C4-2B (cell line): ENCODE measurements around the gene NID2.

Source experiments
- ZFX ChIP-seq: fragments of 450-650 bp; IDR thresholded peaks from 2 replicates; pipeline ENCODE4 v1.6.1; 2017
- TF ChIP-seq, protein P1 (sequence below): fragments of 450-650 bp; conservative IDR thresholded peaks from 2 replicates; pipeline ENCODE4 v1.5.1; 2017; ENCODE audit warnings: mild to moderate bottlenecking

DNA sequence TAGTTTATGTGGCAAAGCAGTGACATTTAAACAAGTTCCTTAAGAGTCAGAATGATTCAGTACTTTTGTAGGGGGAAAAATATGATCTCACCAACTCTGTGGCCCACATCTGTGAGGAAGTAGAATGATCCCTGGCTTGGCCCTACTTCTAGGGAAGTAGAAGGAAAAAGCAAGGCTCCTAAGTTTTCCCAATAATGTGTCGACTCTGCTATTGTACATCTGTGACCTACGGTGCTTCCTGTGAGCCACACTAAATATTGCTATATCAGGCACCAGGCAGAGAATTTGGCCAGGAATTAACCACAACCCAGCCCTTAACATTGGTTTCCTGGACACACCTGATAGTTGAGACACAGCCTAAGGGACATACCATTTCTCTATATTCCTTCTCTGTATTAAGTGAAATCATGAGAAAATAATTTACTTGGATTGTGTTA is 9.3 kb upstream of the NID2 start:
- TF ChIP-seq, protein P1, sequence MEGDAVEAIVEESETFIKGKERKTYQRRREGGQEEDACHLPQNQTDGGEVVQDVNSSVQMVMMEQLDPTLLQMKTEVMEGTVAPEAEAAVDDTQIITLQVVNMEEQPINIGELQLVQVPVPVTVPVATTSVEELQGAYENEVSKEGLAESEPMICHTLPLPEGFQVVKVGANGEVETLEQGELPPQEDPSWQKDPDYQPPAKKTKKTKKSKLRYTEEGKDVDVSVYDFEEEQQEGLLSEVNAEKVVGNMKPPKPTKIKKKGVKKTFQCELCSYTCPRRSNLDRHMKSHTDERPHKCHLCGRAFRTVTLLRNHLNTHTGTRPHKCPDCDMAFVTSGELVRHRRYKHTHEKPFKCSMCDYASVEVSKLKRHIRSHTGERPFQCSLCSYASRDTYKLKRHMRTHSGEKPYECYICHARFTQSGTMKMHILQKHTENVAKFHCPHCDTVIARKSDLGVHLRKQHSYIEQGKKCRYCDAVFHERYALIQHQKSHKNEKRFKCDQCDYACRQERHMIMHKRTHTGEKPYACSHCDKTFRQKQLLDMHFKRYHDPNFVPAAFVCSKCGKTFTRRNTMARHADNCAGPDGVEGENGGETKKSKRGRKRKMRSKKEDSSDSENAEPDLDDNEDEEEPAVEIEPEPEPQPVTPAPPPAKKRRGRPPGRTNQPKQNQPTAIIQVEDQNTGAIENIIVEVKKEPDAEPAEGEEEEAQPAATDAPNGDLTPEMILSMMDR, result no peak
- TF ChIP-seq ZFX, result no peak
